Memory B cell (primary cell): ENCODE results near the gene CALN1.
"Not testable (repeated sequence)": the region's sequence is repeated elsewhere in the genome, so short reads cannot be mapped to it uniquely, and the experiment has no call there.

ENCODE experiments used
- ATAC-seq: fragments of 150-1000 bp; cut with Tn5 transposase; 2 replicates; pipeline ENCODE4 v1.10.0; 2021; ENCODE audit warnings: low read depth, mild to moderate bottlenecking, moderate library complexity
- DNase-seq, 2 donors: peaks; one replicate each; pipeline ENCODE4 v3.0.0; 2022; ENCODE audit warnings: low spot score in 2 of 2
- H3K27ac Mint-ChIP-seq: one replicate; pipeline ENCODE4 v1.8.0; 2022; ENCODE audit warnings: mild to moderate bottlenecking, moderate library complexity, mixed read lengths
- H3K27me3 Mint-ChIP-seq: one replicate; pipeline ENCODE4 v1.8.0; 2022; ENCODE audit warnings: mixed read lengths
- H3K36me3 Mint-ChIP-seq: one replicate; pipeline ENCODE4 v1.8.0; 2022; ENCODE audit warnings: mild to moderate bottlenecking, mixed read lengths
- H3K4me1 Mint-ChIP-seq: one replicate; pipeline ENCODE4 v1.8.0; 2022; ENCODE audit warnings: mixed read lengths
- H3K4me3 Mint-ChIP-seq: one replicate; pipeline ENCODE4 v1.8.0; 2022; ENCODE audit warnings: mild to moderate bottlenecking, moderate library complexity, mixed read lengths
- H3K9me3 Mint-ChIP-seq: one replicate; pipeline ENCODE4 v1.8.0; 2022; ENCODE audit warnings: mixed read lengths

Gene CALN1

DNA sequence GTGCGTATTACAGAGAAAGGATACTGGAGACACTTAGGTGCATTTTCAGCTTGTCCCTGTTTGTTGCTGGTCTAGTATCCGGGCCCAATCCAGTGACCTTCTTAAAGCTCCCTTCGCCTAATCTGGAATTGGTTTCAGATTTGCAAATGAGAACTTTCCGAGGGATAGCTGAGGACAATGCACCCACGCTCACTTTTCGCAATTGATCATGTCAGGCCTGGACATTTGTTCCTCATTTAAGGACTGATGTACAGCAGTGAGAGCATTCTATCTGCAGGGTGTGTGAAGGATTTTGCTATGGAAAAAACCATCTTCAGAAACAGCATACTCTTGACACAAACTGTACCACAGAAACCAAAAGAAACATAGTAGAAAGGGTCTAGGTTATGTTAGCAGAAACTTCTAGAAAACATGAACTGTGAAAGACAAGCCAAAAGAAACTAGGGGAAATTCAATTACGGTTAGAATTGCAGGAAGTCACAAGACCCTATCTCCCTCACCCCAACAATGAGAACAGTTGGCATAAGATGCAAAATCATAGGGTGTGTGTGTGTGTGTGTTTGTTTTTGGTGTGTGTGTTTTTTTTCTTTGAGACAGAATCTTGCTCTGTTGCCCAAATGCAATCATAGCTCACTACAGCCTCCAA is 331.1 kb downstream of the CALN1 start:
- no peaks in the 10 kb centered on the region for H3K4me1 Mint-ChIP-seq
- ATAC-seq, result no peak
- peaks cover 3% of the 10 kb centered on the region for H3K9me3 Mint-ChIP-seq
- no peak overlapping the region for H3K4me3 Mint-ChIP-seq
- no peak for DNase-seq
- H3K27ac Mint-ChIP-seq, result no peak overlapping the region
- no peaks in the 10 kb centered on the region for H3K27me3 Mint-ChIP-seq
- no peaks in the 10 kb centered on the region for H3K36me3 Mint-ChIP-seq

- ATAC-seq, result no peak
- Mint-ChIP-seq H3K4me1 (no peaks in the 10 kb centered on the region), H3K4me3 (no peak overlapping the region), H3K27ac (no peak overlapping the region), H3K27me3 (no peaks in the 10 kb centered on the region), H3K9me3 (peaks cover 7% of the 10 kb centered on the region), H3K36me3 (no peaks in the 10 kb centered on the region)
- no peak for DNase-seq
Observed at GRCh38 chr7:72080341-72080766, 331.8 kb downstream of the CALN1 start.

- H3K36me3 Mint-ChIP-seq, result no peaks in the 10 kb centered on the region
- H3K4me3 Mint-ChIP-seq, result no peak overlapping the region
- no peaks in the 10 kb centered on the region for H3K27me3 Mint-ChIP-seq
- ATAC-seq, result no peak
- DNase-seq, result no peak
- no peaks in the 10 kb centered on the region for H3K4me1 Mint-ChIP-seq
- H3K9me3 Mint-ChIP-seq, result peaks cover 7% of the 10 kb centered on the region
- H3K27ac Mint-ChIP-seq, result no peak overlapping the region
Observed at GRCh38 chr7:72078856-72079255, 333.3 kb downstream of the CALN1 start.

GRCh38 chr7:72078301-72078700 is 333.8 kb downstream of the CALN1 start:
- Mint-ChIP-seq H3K4me3 (no peak overlapping the region), H3K4me1 (no peaks in the 10 kb centered on the region), H3K27ac (no peak overlapping the region), H3K27me3 (no peaks in the 10 kb centered on the region), H3K36me3 (no peaks in the 10 kb centered on the region), H3K9me3 (peaks cover 11% of the 10 kb centered on the region)
- ATAC-seq, result no peak
- DNase-seq, result no peak

DNA sequence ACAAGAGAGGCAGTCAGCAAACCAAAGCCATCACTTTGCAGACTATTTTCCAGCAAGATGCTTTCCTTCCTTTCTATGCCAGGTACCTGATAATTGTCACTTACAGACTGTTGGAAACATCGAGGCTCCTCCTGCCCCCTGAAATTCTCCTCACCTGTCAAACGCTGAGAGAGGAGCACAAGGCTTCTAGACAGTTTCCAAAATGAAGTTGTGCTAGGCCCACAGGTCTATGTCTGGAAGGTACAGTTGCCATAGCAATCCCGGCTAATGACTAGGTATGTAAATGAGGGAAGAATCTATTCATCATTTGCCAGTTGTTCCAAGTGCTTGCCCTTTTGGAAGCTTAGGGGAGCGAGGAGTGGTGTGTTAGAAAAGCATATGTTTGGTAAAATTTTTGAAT is 334.4 kb downstream of the CALN1 start:
- H3K9me3 Mint-ChIP-seq, result peaks cover 13% of the 10 kb centered on the region
- DNase-seq (no peak), ATAC-seq (no peak)
- no peaks in the 10 kb centered on the region for H3K4me1 Mint-ChIP-seq
- H3K36me3 Mint-ChIP-seq, result no peaks in the 10 kb centered on the region
- no peaks in the 10 kb centered on the region for H3K27me3 Mint-ChIP-seq
- no peak overlapping the region for H3K27ac Mint-ChIP-seq
- H3K4me3 Mint-ChIP-seq, result no peak overlapping the region

- H3K27me3 Mint-ChIP-seq, result no peaks in the 10 kb centered on the region
- no peak for DNase-seq
- no peaks in the 10 kb centered on the region for H3K4me1 Mint-ChIP-seq
- H3K27ac Mint-ChIP-seq, result no peak overlapping the region
- no peaks in the 10 kb centered on the region for H3K36me3 Mint-ChIP-seq
- H3K4me3 Mint-ChIP-seq, result no peak overlapping the region
- peaks cover 23% of the 10 kb centered on the region for H3K9me3 Mint-ChIP-seq
- no peak for ATAC-seq
Observed at GRCh38 chr7:72072901-72073300, 339.2 kb downstream of the CALN1 start.

GRCh38 chr7:72069263-72069662 is 342.9 kb downstream of the CALN1 start:
- Mint-ChIP-seq H3K4me3 (no peak overlapping the region), H3K27ac (no peak overlapping the region), H3K36me3 (no peaks in the 10 kb centered on the region), H3K27me3 (no peaks in the 10 kb centered on the region), H3K4me1 (no peaks in the 10 kb centered on the region), H3K9me3 (peaks cover 21% of the 10 kb centered on the region)
- ATAC-seq (no peak), DNase-seq (no peak)

- DNase-seq, H3K27ac Mint-ChIP-seq, H3K27me3 Mint-ChIP-seq: not testable (repeated sequence)
Observed at GRCh38 chr7:72065764-72066163, 346.4 kb downstream of the CALN1 start.

GRCh38 chr7:72064916-72065315 is 347.2 kb downstream of the CALN1 start:
- no peaks in the 10 kb centered on the region for H3K36me3 Mint-ChIP-seq
- ATAC-seq, result no peak
- no peak for DNase-seq

More at GRCh38 chr7:72065764-72066163, 346.4 kb downstream of the CALN1 start:
- ATAC-seq, H3K4me3 Mint-ChIP-seq, H3K4me1 Mint-ChIP-seq, H3K36me3 Mint-ChIP-seq, H3K9me3 Mint-ChIP-seq: not testable (repeated sequence)

DNA sequence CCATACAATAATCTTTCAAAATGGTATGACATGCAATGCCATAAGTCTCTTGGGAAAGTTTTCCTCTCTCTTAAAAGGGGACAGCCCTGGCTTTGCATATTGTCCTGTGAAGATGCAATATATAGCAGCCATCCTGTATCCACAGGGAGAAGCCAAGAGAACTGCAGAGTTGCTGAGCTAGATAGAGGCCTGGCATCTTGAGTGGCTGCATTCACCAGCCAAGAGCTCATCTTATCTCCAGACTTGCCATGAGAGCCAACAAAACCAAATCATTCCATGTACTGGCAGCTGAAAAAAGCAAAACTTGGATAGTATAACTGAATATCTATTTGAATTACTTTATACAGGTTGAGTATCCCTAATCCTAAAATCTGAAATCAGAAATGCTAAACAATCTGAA is 348.8 kb downstream of the CALN1 start:
- DNase-seq (no peak), ATAC-seq (no peak)
- peaks cover 4% of the 10 kb centered on the region for H3K9me3 Mint-ChIP-seq
- no peak overlapping the region for H3K27ac Mint-ChIP-seq
- H3K27me3 Mint-ChIP-seq, result no peaks in the 10 kb centered on the region
- no peaks in the 10 kb centered on the region for H3K36me3 Mint-ChIP-seq
- no peak overlapping the region for H3K4me3 Mint-ChIP-seq
- no peaks in the 10 kb centered on the region for H3K4me1 Mint-ChIP-seq

More at GRCh38 chr7:72064916-72065315, 347.2 kb downstream of the CALN1 start:
- H3K27me3 Mint-ChIP-seq, result no peaks in the 10 kb centered on the region
- no peak overlapping the region for H3K4me3 Mint-ChIP-seq
- H3K27ac Mint-ChIP-seq, result no peak overlapping the region
- H3K9me3 Mint-ChIP-seq, result peaks cover 5% of the 10 kb centered on the region
- H3K4me1 Mint-ChIP-seq, result no peaks in the 10 kb centered on the region

DNA sequence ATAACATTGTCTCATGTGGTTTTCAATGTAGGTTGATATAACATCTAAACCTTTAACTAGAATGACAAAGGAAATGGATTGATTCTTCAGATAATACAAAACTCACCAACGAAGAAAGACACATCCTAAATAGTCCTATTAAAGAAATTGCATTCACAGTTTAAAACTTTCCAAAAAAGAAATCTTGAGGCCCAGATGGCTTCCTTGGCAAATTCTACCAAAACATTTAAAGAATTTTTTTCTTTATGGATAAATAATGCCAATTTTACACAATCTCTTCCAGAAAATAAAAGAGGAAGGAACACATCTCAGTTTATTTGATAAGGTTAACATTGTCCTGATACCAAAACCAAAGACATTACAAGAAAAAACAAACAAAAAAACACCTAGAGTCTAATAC is 349.5 kb downstream of the CALN1 start:
- ATAC-seq, result no peak
- Mint-ChIP-seq H3K27ac (no peak overlapping the region), H3K27me3 (no peaks in the 10 kb centered on the region), H3K4me3 (no peak overlapping the region), H3K9me3 (peaks cover 4% of the 10 kb centered on the region), H3K4me1 (no peaks in the 10 kb centered on the region), H3K36me3 (no peaks in the 10 kb centered on the region)
- DNase-seq, result no peak

DNA sequence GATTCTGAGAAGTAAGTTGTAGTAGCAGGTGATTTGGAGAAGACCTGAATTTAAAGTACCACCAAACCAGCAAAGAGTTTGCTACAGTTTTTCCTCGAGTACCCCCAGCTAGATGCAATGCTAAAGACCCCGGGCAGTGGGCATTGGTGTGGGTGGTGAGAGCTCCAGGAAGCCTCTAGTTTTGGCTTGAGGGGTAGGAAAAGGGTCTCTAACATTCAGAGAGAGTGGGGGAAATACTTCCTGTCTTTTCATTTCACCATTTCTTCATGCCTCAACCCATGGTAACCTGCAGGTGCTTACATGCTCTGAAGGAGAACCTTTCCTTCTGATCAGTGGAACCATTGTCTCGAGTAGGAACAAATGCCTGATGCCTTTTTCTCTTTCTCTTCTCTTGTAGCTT is 352.2 kb downstream of the CALN1 start:
- no peaks in the 10 kb centered on the region for H3K27me3 Mint-ChIP-seq
- H3K27ac Mint-ChIP-seq, result no peak overlapping the region
- H3K36me3 Mint-ChIP-seq, result no peaks in the 10 kb centered on the region
- no peak overlapping the region for H3K4me3 Mint-ChIP-seq
- no peak for ATAC-seq
- H3K9me3 Mint-ChIP-seq, result peaks cover 2% of the 10 kb centered on the region
- H3K4me1 Mint-ChIP-seq, result no peaks in the 10 kb centered on the region
- no peak for DNase-seq

GRCh38 chr7:72058579-72058978 is 353.6 kb downstream of the CALN1 start:
- no peaks in the 10 kb centered on the region for H3K27me3 Mint-ChIP-seq
- no peaks in the 10 kb centered on the region for H3K4me1 Mint-ChIP-seq
- H3K4me3 Mint-ChIP-seq, result no peak overlapping the region
- DNase-seq (no peak), ATAC-seq (no peak)
- no peak overlapping the region for H3K27ac Mint-ChIP-seq
- H3K9me3 Mint-ChIP-seq, result peaks cover 7% of the 10 kb centered on the region
- no peaks in the 10 kb centered on the region for H3K36me3 Mint-ChIP-seq

DNA sequence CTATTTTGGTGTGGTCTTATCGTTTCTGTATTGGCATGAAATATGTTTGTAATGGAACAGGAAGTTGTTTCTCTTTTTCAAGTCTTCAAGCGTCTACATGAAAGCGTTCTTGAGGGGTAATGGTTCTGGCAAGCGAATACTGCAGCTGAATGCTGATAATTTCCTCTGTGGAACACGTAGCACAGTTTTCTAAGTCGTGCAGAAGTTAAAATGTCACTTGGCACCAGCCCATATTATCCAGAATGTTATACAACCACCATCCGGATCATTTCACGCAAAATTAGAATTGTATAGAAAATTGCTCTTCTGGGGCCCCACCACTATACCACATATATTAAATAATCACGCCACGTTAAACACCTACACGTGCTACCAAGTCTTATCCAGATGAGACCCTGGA is 354.3 kb downstream of the CALN1 start:
- DNase-seq, result no peak
- H3K9me3 Mint-ChIP-seq, result peaks cover 7% of the 10 kb centered on the region
- no peaks in the 10 kb centered on the region for H3K4me1 Mint-ChIP-seq
- no peaks in the 10 kb centered on the region for H3K36me3 Mint-ChIP-seq
- no peak overlapping the region for H3K27ac Mint-ChIP-seq
- no peak for ATAC-seq
- H3K4me3 Mint-ChIP-seq, result no peak overlapping the region
- H3K27me3 Mint-ChIP-seq, result no peaks in the 10 kb centered on the region

- H3K36me3 Mint-ChIP-seq, result no peaks in the 10 kb centered on the region
- ATAC-seq, result no peak
- no peaks in the 10 kb centered on the region for H3K27me3 Mint-ChIP-seq
- peaks cover 7% of the 10 kb centered on the region for H3K9me3 Mint-ChIP-seq
- no peak overlapping the region for H3K4me3 Mint-ChIP-seq
- no peaks in the 10 kb centered on the region for H3K4me1 Mint-ChIP-seq
- no peak overlapping the region for H3K27ac Mint-ChIP-seq
- DNase-seq, result no peak
Observed at GRCh38 chr7:72057231-72057630, 354.9 kb downstream of the CALN1 start.
